SW 1271 (cell line): Measurements from ENCODE around the gene PDE4B.
"Not testable (repeated sequence)": the region's sequence is repeated elsewhere in the genome, so short reads cannot be mapped to it uniquely, and the experiment has no call there.

Experiments
- DNase-seq, 2 experiments: peaks; one replicate each; lab custom pipeline; 2025; lab: John Stamatoyannopoulos, UW

PDE4B gene

GRCh38 chr1:66055092-66055491 lies 262.4 kb downstream of the PDE4B start:
- no peak for DNase-seq

- not testable (repeated sequence) for DNase-seq
Observed at GRCh38 chr1:66057448-66057847, 264.8 kb downstream of the PDE4B start.

GRCh38 chr1:66058558-66058957 lies 265.9 kb downstream of the PDE4B start:
- no peak for DNase-seq

GRCh38 chr1:66067219-66067618 lies 274.5 kb downstream of the PDE4B start:
- not testable (repeated sequence) for DNase-seq

- DNase-seq = no peak
Observed at GRCh38 chr1:66069976-66070876, 277.5 kb downstream of the PDE4B start.

GRCh38 chr1:66073388-66073787 lies 280.7 kb downstream of the PDE4B start:
- no peak for DNase-seq

DNA sequence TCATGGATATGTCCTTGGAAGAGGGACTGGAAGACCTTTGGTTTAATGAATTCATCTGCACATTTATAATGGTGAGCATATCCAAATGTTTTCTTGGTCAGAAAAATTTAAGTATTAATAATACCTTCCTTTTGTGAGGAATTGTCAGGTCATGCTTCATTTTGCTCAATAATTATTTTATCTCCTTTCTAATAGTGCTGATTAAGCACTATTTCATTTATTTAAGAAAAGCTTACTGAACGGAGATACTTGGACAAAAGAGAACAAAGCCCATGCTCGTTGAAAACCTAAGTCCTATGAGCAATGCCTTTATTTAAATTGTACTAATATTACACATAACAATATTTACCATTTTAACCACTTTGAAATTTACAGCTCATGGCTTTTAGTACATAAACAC lies 281.5 kb downstream of the PDE4B start:
- no peak for DNase-seq

DNA sequence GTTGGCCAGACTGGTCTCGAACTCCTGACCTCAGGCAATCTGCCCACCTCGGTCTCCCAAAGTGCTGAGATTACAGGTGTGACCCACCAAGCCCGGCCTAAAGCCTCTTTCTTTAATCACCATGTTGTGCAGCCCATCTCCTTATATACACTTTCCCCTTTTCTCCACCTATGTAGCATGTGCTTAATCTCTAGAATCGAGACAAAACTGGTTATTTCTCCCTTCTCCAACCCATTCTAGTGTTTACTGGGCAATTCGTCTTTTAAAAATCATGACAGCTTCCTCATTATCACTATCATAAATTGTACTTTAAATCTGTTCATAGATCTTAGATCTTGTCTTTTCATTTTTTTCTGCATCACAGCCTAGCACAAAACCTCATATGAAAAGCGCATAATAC lies 285.7 kb downstream of the PDE4B start:
- DNase-seq = no peak

- no peak for DNase-seq
Observed at GRCh38 chr1:66083003-66083402, 290.3 kb downstream of the PDE4B start.

DNA sequence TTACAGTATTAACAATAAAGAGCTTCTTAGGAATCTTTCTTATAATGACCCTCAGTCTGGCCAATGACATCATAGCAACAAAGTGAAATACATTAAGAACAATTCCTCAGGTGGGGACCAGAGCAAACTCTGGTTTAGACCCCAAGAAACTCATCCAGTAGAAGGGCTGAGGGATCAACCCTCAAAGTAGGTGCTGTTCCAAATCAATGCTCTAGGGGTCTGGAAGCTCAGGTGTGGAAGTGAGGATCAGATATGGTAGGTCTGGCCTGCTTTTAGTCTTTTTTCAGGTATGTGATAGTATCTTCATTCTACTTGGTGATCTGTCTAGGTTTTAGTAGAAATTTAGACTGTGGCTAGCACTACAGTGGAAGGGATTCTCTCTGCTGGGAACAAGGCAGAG lies 291.7 kb downstream of the PDE4B start:
- DNase-seq = no peak

DNA sequence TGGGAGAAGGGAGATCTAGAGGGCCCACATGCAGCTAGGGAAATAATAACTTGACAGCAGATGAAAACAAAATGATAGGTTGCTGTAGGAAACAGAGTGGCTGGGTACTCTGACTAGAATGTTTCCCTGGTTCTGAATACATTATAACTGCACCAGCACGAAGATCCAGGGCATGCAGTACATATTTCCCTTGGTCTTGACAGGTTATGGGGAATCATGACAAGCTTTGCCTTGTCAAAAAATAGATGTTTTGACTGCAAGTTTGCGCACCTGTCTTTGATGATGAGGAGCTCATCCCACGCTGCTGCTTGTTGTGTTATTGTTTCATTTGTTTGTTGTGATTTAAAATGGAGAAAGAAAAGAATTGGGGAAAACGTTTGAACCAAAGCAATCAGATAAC lies 292.9 kb downstream of the PDE4B start:
- no peak for DNase-seq

DNA sequence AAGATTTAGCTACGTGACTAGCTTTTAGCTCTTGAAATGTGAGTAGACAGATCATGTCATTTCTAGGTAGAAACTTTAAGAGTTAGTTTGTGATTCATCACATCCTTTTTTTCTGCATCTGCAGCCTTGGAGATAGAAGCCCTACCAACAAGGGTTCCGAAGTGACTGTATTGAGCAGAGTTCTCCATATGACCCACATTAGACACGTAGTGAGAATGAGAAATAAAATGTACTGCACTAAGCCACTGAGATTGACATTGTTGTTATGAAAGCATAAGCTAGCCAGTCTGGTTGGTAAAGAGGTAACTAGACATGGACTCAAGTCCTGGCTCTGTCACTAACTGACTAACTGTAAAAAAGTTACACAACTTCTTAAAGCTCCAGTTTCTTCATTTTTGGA lies 296.1 kb downstream of the PDE4B start:
- no peak for DNase-seq

GRCh38 chr1:66090859-66091457 lies 298.3 kb downstream of the PDE4B start:
- DNase-seq = no peak

DNA sequence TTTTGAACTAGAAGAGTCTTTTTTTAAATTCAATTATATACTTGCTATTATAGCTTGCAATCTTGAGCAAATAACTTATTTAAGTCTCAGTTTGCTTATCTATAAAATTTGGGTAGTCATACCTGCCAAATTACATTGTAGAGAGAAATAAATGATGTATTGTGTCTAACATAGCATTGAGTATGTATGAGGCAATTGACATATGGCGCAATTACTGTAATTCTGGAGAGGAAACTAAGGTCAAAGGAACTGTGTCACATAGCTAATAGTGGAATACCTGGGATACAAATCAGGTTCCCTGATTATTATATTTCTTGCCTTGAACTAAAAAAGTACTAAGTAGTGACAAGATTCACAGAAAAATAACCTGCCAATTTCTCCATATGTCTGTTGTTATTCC lies 302.5 kb downstream of the PDE4B start:
- DNase-seq = no peak

- not testable (repeated sequence) for DNase-seq
Observed at GRCh38 chr1:66100959-66101358, 308.3 kb downstream of the PDE4B start.

GRCh38 chr1:66104076-66104475 lies 311.4 kb downstream of the PDE4B start:
- not testable (repeated sequence) for DNase-seq

DNA sequence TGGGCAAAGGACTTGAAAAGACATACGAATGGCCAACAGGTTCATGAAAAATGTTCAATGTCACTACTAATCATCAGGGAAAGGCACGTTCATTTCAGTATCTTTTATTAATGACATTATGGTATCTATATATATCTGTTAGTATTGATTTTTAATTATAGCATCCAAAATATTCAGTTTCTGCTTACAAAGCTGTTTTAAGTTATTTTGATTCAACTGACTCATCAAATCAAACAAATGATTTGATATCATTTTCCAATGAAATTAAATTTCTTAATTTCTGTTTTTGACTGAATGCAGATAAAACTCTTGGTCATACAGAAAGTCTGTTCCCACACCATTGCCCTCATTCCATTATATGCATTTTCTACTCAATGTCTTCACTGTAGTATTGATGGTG lies 315.9 kb downstream of the PDE4B start:
- no peak for DNase-seq

- DNase-seq = no peak
Observed at GRCh38 chr1:66112744-66113400, 320.2 kb downstream of the PDE4B start.

GRCh38 chr1:66119148-66119547 lies 326.5 kb downstream of the PDE4B start:
- no peak for DNase-seq

- DNase-seq = no peak
Observed at GRCh38 chr1:66124670-66125069, 332.0 kb downstream of the PDE4B start.

- not testable (repeated sequence) for DNase-seq
Observed at GRCh38 chr1:66128641-66129040, 335.9 kb downstream of the PDE4B start.

- no peak for DNase-seq
Observed at GRCh38 chr1:66132324-66132723, 339.6 kb downstream of the PDE4B start.

DNA sequence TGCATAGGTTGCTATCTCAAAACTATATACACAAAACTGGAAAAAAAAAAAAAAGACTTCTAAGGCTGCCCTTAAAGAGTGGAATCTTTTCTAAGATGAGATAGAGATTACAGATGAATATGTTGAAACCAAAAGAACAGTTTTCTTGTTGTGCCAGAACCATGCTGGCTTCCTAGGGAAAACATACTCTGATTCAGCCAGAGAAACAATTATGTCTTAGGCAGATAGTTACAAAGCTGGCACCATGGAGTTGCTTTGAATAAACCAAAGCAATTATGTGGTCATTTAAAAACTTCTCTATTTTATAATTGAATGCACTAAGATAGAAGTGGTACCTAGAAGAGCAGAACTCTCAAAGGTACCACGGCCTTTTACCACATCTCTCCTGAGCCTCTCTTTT lies 341.3 kb downstream of the PDE4B start:
- no peak for DNase-seq
